Tibial nerve (tissue), 4 donors: ENCODE results near the gene HIPK2. TPM values are rescaled to one million over a fixed set of nuclear protein-coding genes. Genes with fewer than 3 reads are reported as not detected.

Experiments
- DNase-seq, 2 donors: peaks; one replicate each; pipeline ENCODE4 v3.0.0-alpha.2; 2019; ENCODE audit warnings: low spot score in 2 of 2
- H3K27ac ChIP-seq, 4 donors: fragments of 200-600 bp; sonication (generic) in 3 of 4; one replicate each; pipeline ENCODE4 v1.5.1; 2017 to 2019; ENCODE audit warnings: mild to moderate bottlenecking in 1 of 4
- H3K27me3 ChIP-seq, 2 donors: fragments of 200-600 bp; sonication (generic) in 1 of 2; one replicate each; pipeline versions ENCODE4 v1.5.1 to v1.6.0; 2017 to 2019
- H3K36me3 ChIP-seq, 3 donors: fragments of 200-600 bp; sonication (generic); one replicate each; pipeline ENCODE4 v1.5.1; 2018 to 2019
- H3K4me1 ChIP-seq, 4 donors: fragments of 200-600 bp; sonication (generic) in 3 of 4; one replicate each; pipeline ENCODE4 v1.5.1; 2017 to 2019
- H3K4me3 ChIP-seq, 4 donors: fragments of 200-600 bp; sonication (generic) in 3 of 4; one replicate each; pipeline ENCODE4 v1.5.1; 2017 to 2019; ENCODE audit warnings: mild to moderate bottlenecking in 1 of 4, moderate library complexity in 1 of 4
- H3K9me3 ChIP-seq, 4 donors: fragments of 200-600 bp; sonication (generic) in 3 of 4; one replicate each; pipeline ENCODE4 v1.5.1; 2017 to 2019
- CTCF ChIP-seq, 5 experiments: fragments of 200-600 bp in 3 of 5; fragments of 450-650 bp in 2 of 5; sonication (generic) in 3 of 5; IDR thresholded peaks; one replicate each; pipeline ENCODE4 v1.5.1; 2016 to 2019; ENCODE audit warnings: antibody characterized with exemption in 5 of 5, mild to moderate bottlenecking in 3 of 5, moderate library complexity in 2 of 5
- EP300 ChIP-seq, 2 donors: sonication (generic); formaldehyde crosslinking; IDR thresholded peaks; one replicate each; pipeline ENCODE4 v1.6.1; 2017; ENCODE audit warnings: antibody characterized with exemption in 2 of 2, mild to moderate bottlenecking in 1 of 2
- POLR2A ChIP-seq, 2 donors: fragments of 450-650 bp; IDR thresholded peaks; one replicate each; pipeline ENCODE4 v1.6.1; 2017; ENCODE audit warnings: antibody characterized with exemption in 2 of 2, mild to moderate bottlenecking in 2 of 2, moderate library complexity in 2 of 2
- WGBS, 2 donors: methylation state at CpG; one replicate each; pipeline ENCODE4 v1.1.5; 2018; 5-methylcytosine and 5-hydroxymethylcytosine counted together
- total RNA-seq, 4 donors: library from RNA; depleted of rRNA; stranded (reverse); fragments of >200 nt; gene quantifications; one replicate each; pipeline ENCODE4 v1.1.0, GENCODE V29; 2016

HIPK2 gene
- total RNA-seq, 4 donors from 2014 or later, result 24.9 to 41.1 (median 29.7) TPM

- no peak for DNase-seq
- WGBS, 2 donors, result 88 to 89% methylated on average over 9 of the region's 9 CpGs
- TF ChIP-seq EP300 (IDR thresholded peaks at IDR 0.05) (no peak), POLR2A (IDR thresholded peaks at IDR 0.05) (no peak), CTCF (IDR thresholded peaks at IDR 0.05) (no peak)
- Histone ChIP-seq H3K4me3 (no peak overlapping the region), H3K9me3 (no peaks in the 10 kb centered on the region), H3K36me3 (peaks cover 0 to 36% (median 17%) of the 10 kb centered on the region in 3 donors), H3K27me3 (no peaks in the 10 kb centered on the region), H3K27ac (no peak overlapping the region), H3K4me1 (peaks cover 0 to 28% (median 0%) of the 10 kb centered on the region in 4 donors)
Measured at GRCh38 chr7:139713061-139713460, 64.7 kb downstream of the HIPK2 start.

GRCh38 chr7:139711991-139712743 is 65.6 kb downstream of the HIPK2 start:
- Histone ChIP-seq H3K4me3 (no peak overlapping the region), H3K4me1 (peaks cover 0 to 28% (median 0%) of the 10 kb centered on the region in 4 donors), H3K27me3 (no peaks in the 10 kb centered on the region), H3K9me3 (no peaks in the 10 kb centered on the region), H3K36me3 (peaks cover 0 to 43% (median 17%) of the 10 kb centered on the region in 3 donors), H3K27ac (no peak overlapping the region)
- 65 to 70% methylated on average over 11 of the region's 11 CpGs for WGBS, 2 donors
- TF ChIP-seq CTCF (IDR thresholded peaks at IDR 0.05), result no peak
- no peak for TF ChIP-seq EP300 (IDR thresholded peaks at IDR 0.05)
- no peak for TF ChIP-seq POLR2A (IDR thresholded peaks at IDR 0.05)
- DNase-seq, result no peak

- Histone ChIP-seq H3K4me1 (peaks cover 0 to 37% (median 0%) of the 10 kb centered on the region in 4 donors), H3K9me3 (no peaks in the 10 kb centered on the region), H3K27me3 (no peaks in the 10 kb centered on the region), H3K27ac (peak overlapping the region in 2 of 4 donors; percentile 42 to 46), H3K4me3 (no peak overlapping the region), H3K36me3 (peaks cover 0 to 38% (median 0%) of the 10 kb centered on the region in 3 donors)
- no peak for DNase-seq
- TF ChIP-seq EP300 (IDR thresholded peaks at IDR 0.05), result no peak
- WGBS, 2 donors, result 90% methylated on average over 3 of the region's 3 CpGs
Measured at GRCh38 chr7:139710036-139710435, 67.8 kb downstream of the HIPK2 start.

- no peak overlapping the region for H3K4me3 ChIP-seq
- WGBS, 2 donors, result 46 to 59% methylated on average over 2 of the region's 2 CpGs
- TF ChIP-seq EP300 (IDR thresholded peaks at IDR 0.05), result peak in 1 of 2 donors; percentile 66
- TF ChIP-seq CTCF (IDR thresholded peaks at IDR 0.05), result no peak
- TF ChIP-seq POLR2A (IDR thresholded peaks at IDR 0.05), result no peak
- peaks cover 0 to 32% (median 0%) of the 10 kb centered on the region in 3 donors for H3K36me3 ChIP-seq
- peak overlapping the region in 2 of 4 donors; percentile 42 to 46 for H3K27ac ChIP-seq
- no peaks in the 10 kb centered on the region for H3K9me3 ChIP-seq
- peaks cover 0 to 37% (median 0%) of the 10 kb centered on the region in 4 donors for H3K4me1 ChIP-seq
- no peaks in the 10 kb centered on the region for H3K27me3 ChIP-seq
- DNase-seq, result peak in 1 of 2 donors; percentile 66
Measured at GRCh38 chr7:139709485-139709884, 68.3 kb downstream of the HIPK2 start.

- Histone ChIP-seq H3K27ac (no peak overlapping the region), H3K9me3 (no peaks in the 10 kb centered on the region), H3K4me1 (peaks cover 0 to 37% (median 0%) of the 10 kb centered on the region in 4 donors), H3K4me3 (no peak overlapping the region), H3K36me3 (peaks cover 0 to 23% (median 0%) of the 10 kb centered on the region in 3 donors), H3K27me3 (no peaks in the 10 kb centered on the region)
- TF ChIP-seq CTCF (IDR thresholded peaks at IDR 0.05) (no peak), POLR2A (IDR thresholded peaks at IDR 0.05) (no peak), EP300 (IDR thresholded peaks at IDR 0.05) (no peak)
- DNase-seq, result no peak
- WGBS, 2 donors, result 92 to 100% methylated on average over 6 of the region's 6 CpGs
Measured at GRCh38 chr7:139708541-139708940, 69.3 kb downstream of the HIPK2 start.
